Germinal center (tissue), 1 donor: Measurements from ENCODE around the gene ZNF670.
A peak's percentile ranks its signal among the peaks of the same experiment; 100 is the strongest.

ENCODE experiments used
- DNase-seq: peaks from one replicate; pipeline ENCODE4 v3.0.0; 2012; ENCODE audit warnings: mixed read lengths, low spot score

The ZNF670 gene

GRCh38 chr1:247103859-247104591, 25.4 kb upstream of the ZNF670 start, which contains the start of gene ZNF669:
TSS of gene ZNF669 (minus strand) at chr1:247104356. CDS start at chr1:247104199, 157 bp downstream.
- DNase-seq, result peak; percentile 95

- no peak for DNase-seq
Observed at GRCh38 chr1:247102381-247102780, 23.8 kb upstream of the ZNF670 start.

GRCh38 chr1:247100676-247101279, 22.2 kb upstream of the ZNF670 start:
- DNase-seq, result no peak

GRCh38 chr1:247096958-247097357, 18.3 kb upstream of the ZNF670 start:
- no peak for DNase-seq

- DNase-seq, result no peak
Observed at GRCh38 chr1:247096544-247096943, 17.9 kb upstream of the ZNF670 start.

- no peak for DNase-seq
Observed at GRCh38 chr1:247096112-247096511, 17.5 kb upstream of the ZNF670 start.

- no peak for DNase-seq
Observed at GRCh38 chr1:247090455-247090854, 11.8 kb upstream of the ZNF670 start.

- DNase-seq, result no peak
Observed at GRCh38 chr1:247089616-247090375, 11.2 kb upstream of the ZNF670 start.

GRCh38 chr1:247088967-247089366, 10.4 kb upstream of the ZNF670 start:
- DNase-seq, result no peak

GRCh38 chr1:247087256-247087655, 8.6 kb upstream of the ZNF670 start:
- no peak for DNase-seq

GRCh38 chr1:247085310-247085709, 6.7 kb upstream of the ZNF670 start:
- no peak for DNase-seq

- DNase-seq, result no peak
Observed at GRCh38 chr1:247084771-247085170, 6.2 kb upstream of the ZNF670 start.

- DNase-seq, result peak; percentile 8
Observed at GRCh38 chr1:247079141-247079874, 697 bp upstream of the ZNF670 start.

GRCh38 chr1:247077876-247078257, 744 bp downstream of the ZNF670 start:
- peak; percentile 6 for DNase-seq

GRCh38 chr1:247077213-247077612, 1.4 kb downstream of the ZNF670 start:
- no peak for DNase-seq

GRCh38 chr1:247070645-247071044, 8.0 kb downstream of the ZNF670 start:
- no peak for DNase-seq

GRCh38 chr1:247064304-247064703, 14.3 kb downstream of the ZNF670 start:
- DNase-seq, result no peak

GRCh38 chr1:247060771-247061170, 17.8 kb downstream of the ZNF670 start:
- no peak for DNase-seq

GRCh38 chr1:247056071-247056470, 22.5 kb downstream of the ZNF670 start:
- DNase-seq, result no peak

GRCh38 chr1:247054992-247055415, 23.6 kb downstream of the ZNF670 start:
- DNase-seq, result no peak

GRCh38 chr1:247047702-247048101, 30.9 kb downstream of the ZNF670 start:
- DNase-seq, result no peak

GRCh38 chr1:247047260-247047659, 31.4 kb downstream of the ZNF670 start:
- no peak for DNase-seq
